Activated CD8-positive, alpha-beta memory T cell treated with anti-CD3 and anti-CD28 coated beads for 36 hours (primary cell): Measurements from ENCODE around the gene KCNJ12. TPM values are rescaled to one million over a fixed set of nuclear protein-coding genes. Genes with fewer than 3 reads are reported as not detected.
"Not testable (repeated sequence)": the region's sequence is repeated elsewhere in the genome, so short reads cannot be mapped to it uniquely, and the experiment has no call there.

ENCODE experiments used
- CTCF ChIA-PET: fragments of 350-600 bp; sonication (Branson Sonifier 250); formaldehyde crosslinking; loops from one replicate; lab custom pipeline; 2021; ENCODE audit warnings: antibody characterized with exemption; lab: Charles Lee
- POLR2A ChIA-PET: fragments of 350-600 bp; sonication (Branson Sonifier 250); formaldehyde crosslinking; loops from one replicate; lab custom pipeline; 2021; ENCODE audit warnings: antibody characterized with exemption; lab: Charles Lee
- total RNA-seq, 2 experiments: library from RNA; stranded (reverse); gene quantifications; one replicate each; pipeline ENCODE4 v1.2.3, GENCODE V29; 2021

Gene KCNJ12
- total RNA-seq, result not detected

- ChIA-PET CTCF (no interaction called here), POLR2A (no interaction called here)
Measured at GRCh38 chr17:21376081-21376758, at the start of gene KCNJ12. Gene KCNJ12, plus strand, starts transcription at chr17:21376357. Its CDS starts 38,986 bp downstream, at chr17:21415343.

DNA sequence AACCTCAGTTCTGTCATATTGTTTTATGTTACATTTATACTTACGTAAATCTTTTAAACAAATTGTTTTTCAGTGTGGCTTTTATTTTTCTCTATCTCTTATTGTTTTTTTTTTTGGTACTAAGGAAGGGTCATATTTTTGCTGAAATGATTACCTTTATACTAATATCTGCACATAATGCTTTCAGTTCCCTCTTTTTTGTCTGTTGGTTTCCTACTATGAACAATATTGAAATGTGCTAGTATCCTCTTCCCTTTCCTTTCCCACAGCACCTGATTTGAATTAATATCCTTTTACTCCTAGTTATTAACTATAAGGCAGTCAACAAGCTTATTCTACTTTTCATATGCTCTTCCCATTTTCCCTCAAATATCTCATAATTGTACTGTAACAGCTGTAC lies 48.2 kb upstream of the KCNJ12 start:
- CTCF ChIA-PET, result not testable (repeated sequence)

GRCh38 chr17:21328778-21329177 lies 47.4 kb upstream of the KCNJ12 start:
- POLR2A ChIA-PET, result not testable (repeated sequence)

More for the DNA sequence above, 48.2 kb upstream of the KCNJ12 start:
- POLR2A ChIA-PET, result not testable (repeated sequence)

GRCh38 chr17:21330436-21331160 lies 45.6 kb upstream of the KCNJ12 start:
- CTCF ChIA-PET, result no interaction called here
- POLR2A ChIA-PET, result no interaction called here

More at GRCh38 chr17:21328778-21329177, 47.4 kb upstream of the KCNJ12 start:
- CTCF ChIA-PET, result not testable (repeated sequence)

DNA sequence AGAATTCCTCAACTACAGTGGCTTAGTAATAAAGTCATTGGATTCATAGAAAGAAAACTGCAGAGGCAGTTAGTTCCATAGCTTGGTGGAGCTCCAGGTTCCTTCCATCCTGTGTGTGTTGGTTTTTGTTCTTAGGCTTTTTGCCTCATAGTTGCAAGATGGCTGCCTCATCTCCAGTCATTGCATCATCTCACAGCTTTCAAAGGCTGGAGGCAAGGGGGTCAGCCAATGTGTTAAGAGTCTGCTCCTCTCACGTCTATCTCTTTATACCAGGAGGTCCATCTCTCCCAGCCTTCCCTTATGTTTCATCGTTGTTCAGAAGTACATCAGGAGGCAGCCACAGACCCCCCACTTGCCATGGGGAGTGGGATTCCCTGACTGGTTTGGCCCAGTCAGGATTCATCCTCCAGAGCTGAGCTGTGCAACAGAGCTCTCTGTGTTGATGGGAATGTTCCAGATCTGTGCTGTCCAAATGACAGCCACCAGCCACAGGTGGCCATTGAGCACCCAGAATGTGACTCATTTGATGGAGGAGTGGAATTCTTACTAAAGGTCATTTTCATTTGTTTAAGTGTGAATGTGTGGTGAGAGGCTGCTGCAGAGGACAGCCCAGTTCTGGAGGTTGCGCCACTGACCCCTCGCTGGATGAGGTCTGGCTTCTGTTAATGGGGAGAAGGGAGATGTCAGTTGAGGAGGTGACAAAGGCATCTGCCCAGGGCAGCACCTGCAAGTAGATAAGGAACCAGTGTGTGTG lies 39.4 kb upstream of the KCNJ12 start:
- POLR2A ChIA-PET, result not testable (repeated sequence)

GRCh38 chr17:21337981-21338625 lies 38.1 kb upstream of the KCNJ12 start:
- POLR2A ChIA-PET, CTCF ChIA-PET: not testable (repeated sequence)

More for the DNA sequence above, 39.4 kb upstream of the KCNJ12 start:
- CTCF ChIA-PET, result not testable (repeated sequence)

DNA sequence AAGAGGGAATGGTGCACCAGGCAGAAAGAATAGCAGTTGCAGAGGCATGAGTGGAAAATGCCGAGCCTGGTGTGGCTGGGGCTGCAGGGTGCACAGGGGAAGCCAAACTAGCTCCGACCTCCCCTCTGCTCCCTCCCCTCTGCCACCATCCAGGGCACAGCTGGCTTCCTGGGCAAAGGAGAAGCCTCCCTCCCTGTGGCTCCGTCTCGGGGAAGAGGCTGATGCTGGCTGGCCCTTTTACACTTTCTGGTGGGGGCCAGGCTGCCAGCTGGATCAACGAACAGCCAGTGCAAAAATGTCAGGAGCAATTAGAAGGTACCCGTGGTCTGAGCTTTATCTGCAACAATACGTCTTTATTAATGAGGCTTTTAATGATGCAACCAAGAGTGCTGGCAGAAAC lies 37.1 kb upstream of the KCNJ12 start:
- POLR2A ChIA-PET, result no interaction called here

GRCh38 chr17:21339571-21339970 lies 36.6 kb upstream of the KCNJ12 start:
- CTCF ChIA-PET, result not testable (repeated sequence)

More for the DNA sequence above, 37.1 kb upstream of the KCNJ12 start:
- CTCF ChIA-PET, result no interaction called here

GRCh38 chr17:21340407-21340806 lies 35.8 kb upstream of the KCNJ12 start:
- CTCF ChIA-PET, POLR2A ChIA-PET: not testable (repeated sequence)

More at GRCh38 chr17:21339571-21339970, 36.6 kb upstream of the KCNJ12 start:
- POLR2A ChIA-PET, result not testable (repeated sequence)

DNA sequence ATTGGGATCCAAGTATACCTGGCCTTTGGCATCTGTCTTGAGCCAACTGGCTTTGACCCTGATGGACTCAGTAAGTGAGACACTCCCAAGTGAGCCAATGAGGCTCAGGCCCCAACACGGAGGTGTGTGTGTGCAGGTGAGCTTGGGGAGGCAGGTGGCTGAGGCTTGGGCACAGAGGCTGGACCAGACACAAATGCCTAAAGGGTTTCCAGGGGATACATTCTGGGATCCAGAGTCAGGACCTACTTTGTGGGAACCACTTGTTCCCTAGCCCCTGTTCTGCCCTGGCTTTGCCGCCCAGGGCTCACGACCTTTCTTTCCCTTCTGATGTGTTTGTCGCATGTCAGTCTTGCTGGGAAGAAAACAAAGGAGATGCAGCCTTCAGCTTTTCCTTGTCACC lies 34.9 kb upstream of the KCNJ12 start:
- POLR2A ChIA-PET, CTCF ChIA-PET: not testable (repeated sequence)

- CTCF ChIA-PET, POLR2A ChIA-PET: not testable (repeated sequence)
Measured at GRCh38 chr17:21341925-21342540, 34.1 kb upstream of the KCNJ12 start.

DNA sequence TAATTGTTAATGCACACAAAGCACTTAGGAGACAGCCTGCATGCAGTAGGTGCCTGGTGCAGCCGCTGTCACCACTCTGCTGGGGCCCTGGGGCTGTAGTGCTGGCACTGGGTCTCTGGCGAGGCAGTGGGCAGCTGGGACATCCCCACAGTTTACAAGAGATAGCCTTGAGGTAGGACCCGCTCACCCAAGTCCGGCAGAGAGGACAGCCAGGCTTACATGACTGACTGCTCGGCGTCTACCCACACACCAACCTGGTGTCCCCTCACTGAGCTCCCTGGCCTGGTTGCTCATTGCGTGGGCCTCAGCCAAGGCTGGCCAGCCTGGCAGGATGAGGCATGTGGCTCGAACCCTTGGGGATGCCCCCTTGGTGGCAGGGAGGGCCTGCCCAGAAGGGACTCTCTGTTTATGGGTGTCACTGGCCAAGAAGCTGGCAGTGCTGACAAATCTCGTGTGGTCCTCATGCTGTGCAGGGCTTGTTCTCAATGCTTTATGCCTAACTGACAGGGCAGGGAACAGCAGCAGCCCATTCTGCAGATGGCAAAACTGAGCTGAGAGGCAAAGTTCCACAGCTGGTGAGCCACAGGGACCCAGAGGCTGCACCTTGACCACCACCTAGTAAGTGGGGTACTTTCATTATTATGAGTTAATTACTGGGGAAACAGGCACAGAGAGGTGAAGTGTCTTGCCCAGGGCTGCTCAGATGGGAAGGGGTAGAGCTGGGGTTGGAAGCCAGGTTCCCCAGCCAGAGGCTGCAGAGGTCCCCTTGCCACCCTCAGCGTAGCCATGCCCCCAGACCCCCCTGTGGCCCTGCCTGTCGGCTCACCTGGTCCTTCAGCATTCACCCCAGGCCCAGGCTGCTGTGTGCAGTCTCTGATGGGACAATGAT lies 32.9 kb upstream of the KCNJ12 start:
- CTCF ChIA-PET, POLR2A ChIA-PET: not testable (repeated sequence)

DNA sequence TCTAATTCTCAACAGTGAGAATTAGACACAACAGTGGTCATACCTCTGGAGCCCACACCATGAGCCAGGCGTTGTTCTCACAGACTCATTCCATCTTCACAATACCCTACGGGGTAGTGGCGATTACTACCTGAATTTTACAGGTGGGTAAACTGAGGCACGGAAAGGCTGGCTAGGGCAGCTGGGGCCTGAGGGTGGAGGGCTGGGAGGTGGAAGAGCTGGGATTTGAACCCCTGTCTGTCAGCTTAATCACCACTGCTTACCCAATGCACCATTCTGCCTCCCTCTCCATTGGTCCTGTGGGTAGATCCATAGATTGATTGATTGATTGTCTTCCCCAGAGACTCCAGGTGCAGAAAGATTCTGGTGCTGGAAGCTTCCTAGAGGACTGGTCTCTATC lies 31.4 kb upstream of the KCNJ12 start:
- POLR2A ChIA-PET, CTCF ChIA-PET: not testable (repeated sequence)

GRCh38 chr17:21345236-21345635 lies 30.9 kb upstream of the KCNJ12 start:
- ChIA-PET POLR2A (no interaction called here), CTCF (no interaction called here)

- CTCF ChIA-PET, POLR2A ChIA-PET: not testable (repeated sequence)
Measured at GRCh38 chr17:21346107-21346506, 30.1 kb upstream of the KCNJ12 start.

- CTCF ChIA-PET, POLR2A ChIA-PET: not testable (repeated sequence)
Measured at GRCh38 chr17:21346651-21347250, 29.4 kb upstream of the KCNJ12 start.

DNA sequence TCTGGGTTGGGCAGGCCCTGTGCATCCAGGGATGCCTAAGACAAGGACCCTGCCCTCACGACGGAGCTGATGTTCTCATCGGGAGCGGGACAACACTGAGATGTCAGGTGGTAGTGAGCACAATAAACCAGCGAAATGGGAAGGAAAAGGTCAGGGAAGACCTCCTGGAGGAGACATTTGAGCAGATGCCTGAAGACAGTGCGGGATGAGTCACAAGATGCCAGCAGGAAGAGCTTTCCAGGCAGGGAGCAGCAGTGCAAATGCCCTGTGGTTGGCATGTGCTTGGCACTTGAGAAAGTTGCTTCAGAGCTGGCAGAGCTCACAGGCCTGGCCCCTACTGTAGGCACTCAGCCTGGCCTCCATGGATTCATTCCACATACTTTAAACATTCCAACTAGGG lies 28.5 kb upstream of the KCNJ12 start:
- POLR2A ChIA-PET, CTCF ChIA-PET: not testable (repeated sequence)
